Measurements from ENCODE around the gene NKX2-3. TPM values are rescaled to one million over a fixed set of nuclear protein-coding genes. Genes with fewer than 3 reads are reported as not detected.

Gene NKX2-3
- total RNA-seq, 1 donor from 2014 or later: not detected

DNA sequence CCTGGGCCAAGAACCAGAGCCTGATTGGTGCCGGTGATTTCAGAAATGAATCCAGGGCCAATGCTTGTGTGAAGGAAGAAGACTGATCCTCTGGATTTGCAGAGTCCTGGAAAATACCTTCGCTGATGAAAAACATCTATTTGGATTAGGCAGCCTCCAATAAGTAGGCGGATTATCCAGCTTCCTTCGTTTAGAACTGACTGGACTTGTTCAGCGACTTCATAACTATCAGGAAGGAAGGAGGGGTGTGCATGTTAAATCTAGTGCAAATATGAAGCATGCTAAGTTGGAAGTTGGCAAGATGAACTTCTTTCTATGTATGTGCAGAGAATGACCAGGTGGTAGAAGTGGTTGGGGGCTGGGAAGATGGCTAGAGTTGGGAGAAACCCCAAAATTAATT is 41.0 kb downstream of the NKX2-3 start:
- TF ChIP-seq CTCF (IDR thresholded peaks at IDR 0.05; ENCODE audit: borderline replicate concordance): no peak
- intact Hi-C loops (cut with micrococcal nuclease): no loop called here
- H3K4me1 ChIP-seq: no peaks in the 10 kb centered on the region
- H3K4me3 ChIP-seq: no peak overlapping the region
- no peaks in the 10 kb centered on the region for H3K9me3 ChIP-seq (replicated peaks)
- DNase-seq: no peak
- H3K27me3 ChIP-seq (ENCODE audit: low read depth): peaks cover 47% of the 10 kb centered on the region
- H3K27ac ChIP-seq (replicated peaks): no peak overlapping the region
- no peaks in the 10 kb centered on the region for H3K36me3 ChIP-seq

DNA sequence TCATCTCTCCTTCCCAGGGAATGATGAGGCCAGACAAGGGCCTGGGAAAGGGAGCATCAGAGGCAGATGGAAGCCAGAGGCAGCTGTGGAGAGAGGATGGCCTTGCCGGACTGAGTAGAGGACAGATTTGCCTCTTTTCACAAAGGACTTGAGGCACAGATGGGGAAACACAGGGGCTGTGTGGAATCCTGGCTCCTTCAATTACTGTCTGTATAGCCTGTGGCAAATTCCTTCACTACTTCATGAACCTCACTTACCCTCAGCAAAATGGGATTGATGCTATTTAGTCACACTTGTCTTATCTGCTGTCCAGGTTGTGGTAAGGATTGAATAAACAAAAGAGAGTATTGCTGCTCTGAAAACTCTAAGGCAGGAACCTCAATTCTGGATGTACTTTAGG is 47.2 kb downstream of the NKX2-3 start:
- Histone ChIP-seq H3K27ac (replicated peaks) (no peak overlapping the region), H3K4me1 (no peaks in the 10 kb centered on the region), H3K4me3 (no peak overlapping the region), H3K9me3 (replicated peaks) (no peaks in the 10 kb centered on the region), H3K36me3 (no peaks in the 10 kb centered on the region), H3K27me3 (ENCODE audit: low read depth) (peaks cover 46% of the 10 kb centered on the region)
- no peak for TF ChIP-seq CTCF (IDR thresholded peaks at IDR 0.05; ENCODE audit: borderline replicate concordance)
- DNase-seq: no peak
- intact Hi-C loops (cut with micrococcal nuclease): no loop called here

DNA sequence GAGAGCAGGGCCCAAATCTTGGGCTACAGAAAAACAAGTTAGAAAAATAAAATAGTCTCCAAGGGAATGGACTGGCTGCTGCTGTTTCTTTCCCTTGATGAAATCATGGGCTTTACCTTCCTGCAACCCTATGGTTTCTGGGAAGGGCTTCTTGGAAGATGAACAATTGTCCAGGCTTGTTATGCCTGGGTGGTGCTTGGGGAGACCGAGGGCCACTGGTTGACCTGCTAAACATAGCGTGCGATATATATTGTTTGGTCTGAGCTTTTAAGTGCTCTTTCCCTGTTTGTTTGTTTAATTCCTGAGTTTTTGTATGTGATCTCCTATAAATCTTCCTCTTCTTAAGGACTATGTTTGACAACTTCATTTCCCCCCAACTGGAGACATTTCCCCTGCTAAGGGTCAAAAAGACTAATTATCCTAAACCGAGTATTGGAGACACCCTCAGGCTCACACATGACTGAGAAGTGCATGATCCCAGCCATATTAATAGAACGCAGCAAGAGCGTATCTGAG is 49.6 kb downstream of the NKX2-3 start:
- H3K27me3 ChIP-seq (ENCODE audit: low read depth): peaks cover 65% of the 10 kb centered on the region
- no peak overlapping the region for H3K27ac ChIP-seq (replicated peaks)
- TF ChIP-seq CTCF (IDR thresholded peaks at IDR 0.05; ENCODE audit: borderline replicate concordance): no peak
- H3K4me3 ChIP-seq: no peak overlapping the region
- H3K36me3 ChIP-seq: no peaks in the 10 kb centered on the region
- H3K9me3 ChIP-seq (replicated peaks): no peaks in the 10 kb centered on the region
- no peak for DNase-seq
- intact Hi-C loops (cut with micrococcal nuclease): no loop called here
- H3K4me1 ChIP-seq: no peaks in the 10 kb centered on the region

- no peak for DNase-seq
- H3K4me1 ChIP-seq: no peaks in the 10 kb centered on the region
- no peaks in the 10 kb centered on the region for H3K9me3 ChIP-seq (replicated peaks)
- intact Hi-C loops (cut with micrococcal nuclease): no loop called here
- TF ChIP-seq CTCF (IDR thresholded peaks at IDR 0.05; ENCODE audit: borderline replicate concordance): no peak
- H3K36me3 ChIP-seq: no peaks in the 10 kb centered on the region
- peaks cover 67% of the 10 kb centered on the region for H3K27me3 ChIP-seq (ENCODE audit: low read depth)
- no peak overlapping the region for H3K4me3 ChIP-seq
- H3K27ac ChIP-seq (replicated peaks): no peak overlapping the region
Observed at GRCh38 chr10:99583687-99584086, 50.9 kb downstream of the NKX2-3 start.

Other genes starting within 250 kb of the NKX2-3 start
- 0.19 TPM for gene CNNM1, start 203.6 kb upstream of the NKX2-3 start, total RNA-seq
- 609 TPM for gene GOT1, start 102.3 kb upstream of the NKX2-3 start, total RNA-seq
- 41.2 TPM for gene SLC25A28, start 87.5 kb downstream of the NKX2-3 start, total RNA-seq
- gene ENTPD7, start 126.6 kb downstream of the NKX2-3 start, total RNA-seq: 2.9 TPM
- gene COX15, start 199.2 kb downstream of the NKX2-3 start, total RNA-seq: 39.6 TPM
- gene CUTC, start 199.3 kb downstream of the NKX2-3 start, total RNA-seq: 41.0 TPM
- gene ABCC2, start 249.7 kb downstream of the NKX2-3 start, total RNA-seq: 0.22 TPM